Measurements from ENCODE around the gene C4BPA.

Gene C4BPA

GRCh38 chr1:207067185-207067584 is 36.8 kb upstream of the C4BPA start:
- DNase-seq (ENCODE audit: low read depth) = no peak
- no peak overlapping the region for H3K9ac ChIP-seq (ENCODE audit: low read length)
- H3K4me3 ChIP-seq (ENCODE audit: low read length) = no peak overlapping the region
- no peaks in the 10 kb centered on the region for H3K4me1 ChIP-seq (ENCODE audit: control insufficient read depth, insufficient read depth, low read length)
- H3K36me3 ChIP-seq (ENCODE audit: control insufficient read depth, insufficient read depth, low read length, severe bottlenecking) = peaks cover 85% of the 10 kb centered on the region
- no peaks in the 10 kb centered on the region for H3K9me3 ChIP-seq (ENCODE audit: control insufficient read depth, low read length)
- no peaks in the 10 kb centered on the region for H3K27me3 ChIP-seq (replicated peaks; ENCODE audit: control insufficient read depth, insufficient read depth, low read length)

GRCh38 chr1:207067665-207068064 is 36.4 kb upstream of the C4BPA start:
- no peak for DNase-seq (ENCODE audit: low read depth)
- no peak overlapping the region for H3K4me3 ChIP-seq (ENCODE audit: low read length)
- no peaks in the 10 kb centered on the region for H3K27me3 ChIP-seq (replicated peaks; ENCODE audit: control insufficient read depth, insufficient read depth, low read length)
- no peaks in the 10 kb centered on the region for H3K9me3 ChIP-seq (ENCODE audit: control insufficient read depth, low read length)
- H3K9ac ChIP-seq (ENCODE audit: low read length) = no peak overlapping the region
- peaks cover under 1% of the 10 kb centered on the region for H3K4me1 ChIP-seq (ENCODE audit: control insufficient read depth, insufficient read depth, low read length)
- peaks cover 85% of the 10 kb centered on the region for H3K36me3 ChIP-seq (ENCODE audit: control insufficient read depth, insufficient read depth, low read length, severe bottlenecking)

GRCh38 chr1:207069061-207069460 is 35.0 kb upstream of the C4BPA start:
- H3K9me3 ChIP-seq (ENCODE audit: control insufficient read depth, low read length) = no peaks in the 10 kb centered on the region
- no peaks in the 10 kb centered on the region for H3K27me3 ChIP-seq (replicated peaks; ENCODE audit: control insufficient read depth, insufficient read depth, low read length)
- H3K4me3 ChIP-seq (ENCODE audit: low read length) = no peak overlapping the region
- no peak for DNase-seq (ENCODE audit: low read depth)
- peaks cover 71% of the 10 kb centered on the region for H3K36me3 ChIP-seq (ENCODE audit: control insufficient read depth, insufficient read depth, low read length, severe bottlenecking)
- no peak overlapping the region for H3K9ac ChIP-seq (ENCODE audit: low read length)
- H3K4me1 ChIP-seq (ENCODE audit: control insufficient read depth, insufficient read depth, low read length) = peaks cover 14% of the 10 kb centered on the region

DNA sequence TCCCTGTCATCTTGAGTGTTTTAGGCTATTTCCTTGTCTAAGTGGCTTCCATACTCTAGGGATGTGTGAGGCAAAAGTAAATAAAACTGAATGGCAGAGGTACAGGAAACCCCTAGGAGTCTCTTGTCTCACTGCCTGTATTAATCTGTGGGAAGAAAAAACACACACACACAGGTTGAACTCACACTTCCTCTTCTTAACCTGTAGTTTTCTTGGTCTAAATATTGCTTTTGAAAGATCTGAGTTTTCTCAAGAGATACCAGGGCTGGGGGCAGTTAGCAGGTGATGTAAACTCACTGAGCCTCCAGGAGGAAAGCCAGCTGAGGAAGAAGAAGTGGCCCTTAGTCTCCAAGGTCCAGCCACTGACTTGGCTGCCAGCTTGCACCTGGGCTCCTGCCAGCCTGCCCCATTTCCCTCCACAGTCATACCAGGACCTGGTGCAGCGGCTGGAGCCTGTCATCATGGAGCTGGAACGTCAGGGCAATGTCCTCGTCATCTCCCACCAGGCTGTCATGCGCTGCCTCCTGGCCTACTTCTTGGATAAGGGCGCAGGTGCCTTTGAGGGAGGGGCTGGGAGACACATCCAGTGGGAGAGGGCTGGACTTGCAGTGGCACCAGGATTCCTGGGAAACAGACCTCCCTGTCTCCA is 34.1 kb upstream of the C4BPA start:
- DNase-seq (ENCODE audit: low read depth) = no peak
- Histone ChIP-seq H3K4me3 (ENCODE audit: low read length) (no peak overlapping the region), H3K9ac (ENCODE audit: low read length) (no peak overlapping the region), H3K36me3 (ENCODE audit: control insufficient read depth, insufficient read depth, low read length, severe bottlenecking) (peaks cover 63% of the 10 kb centered on the region), H3K9me3 (ENCODE audit: control insufficient read depth, low read length) (no peaks in the 10 kb centered on the region), H3K4me1 (ENCODE audit: control insufficient read depth, insufficient read depth, low read length) (peaks cover 14% of the 10 kb centered on the region), H3K27me3 (replicated peaks; ENCODE audit: control insufficient read depth, insufficient read depth, low read length) (no peaks in the 10 kb centered on the region)

DNA sequence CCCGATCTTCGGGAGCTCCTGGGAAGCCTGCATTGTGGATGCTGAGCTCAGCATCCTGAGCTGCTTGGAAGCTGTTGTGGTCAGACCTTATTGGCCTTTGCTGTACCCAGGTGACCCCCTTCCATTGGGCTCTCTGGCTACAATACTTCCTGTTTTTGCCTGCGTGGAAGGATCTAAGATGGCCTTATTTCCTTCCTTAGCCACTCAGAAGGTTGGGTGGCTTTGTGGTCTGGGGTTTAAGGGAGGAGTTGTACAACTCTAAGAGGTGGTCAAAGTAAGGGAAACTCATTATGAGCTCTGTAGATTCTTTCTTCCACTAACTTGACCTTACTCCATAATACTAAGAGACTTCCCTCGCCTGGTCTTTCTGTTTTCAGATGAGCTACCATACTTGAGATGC is 33.2 kb upstream of the C4BPA start:
- no peak overlapping the region for H3K9ac ChIP-seq (ENCODE audit: low read length)
- H3K36me3 ChIP-seq (ENCODE audit: control insufficient read depth, insufficient read depth, low read length, severe bottlenecking) = peaks cover 60% of the 10 kb centered on the region
- H3K4me3 ChIP-seq (ENCODE audit: low read length) = no peak overlapping the region
- no peaks in the 10 kb centered on the region for H3K27me3 ChIP-seq (replicated peaks; ENCODE audit: control insufficient read depth, insufficient read depth, low read length)
- H3K4me1 ChIP-seq (ENCODE audit: control insufficient read depth, insufficient read depth, low read length) = peaks cover 14% of the 10 kb centered on the region
- DNase-seq (ENCODE audit: low read depth) = no peak
- H3K9me3 ChIP-seq (ENCODE audit: control insufficient read depth, low read length) = no peaks in the 10 kb centered on the region

DNA sequence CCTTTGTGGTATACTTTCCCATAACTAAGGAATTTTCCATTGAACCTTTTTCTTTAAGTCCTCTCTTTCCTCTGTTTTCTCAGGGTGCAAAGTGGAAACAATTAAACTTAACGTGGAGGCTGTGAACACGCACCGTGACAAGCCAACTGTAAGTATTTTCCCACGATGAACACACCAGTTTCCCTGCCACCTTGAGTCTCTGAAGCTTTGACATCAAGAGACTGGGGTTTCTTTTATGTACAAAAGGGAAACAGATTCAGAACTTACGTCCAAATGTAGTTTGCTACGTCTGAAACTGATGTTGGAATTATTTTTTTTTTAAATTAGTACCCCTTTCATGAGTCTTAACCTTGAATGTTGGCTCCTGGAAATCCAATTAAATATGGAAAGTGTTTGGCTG is 32.6 kb upstream of the C4BPA start:
- no peaks in the 10 kb centered on the region for H3K27me3 ChIP-seq (replicated peaks; ENCODE audit: control insufficient read depth, insufficient read depth, low read length)
- no peak overlapping the region for H3K4me3 ChIP-seq (ENCODE audit: low read length)
- no peak for DNase-seq (ENCODE audit: low read depth)
- peaks cover 54% of the 10 kb centered on the region for H3K36me3 ChIP-seq (ENCODE audit: control insufficient read depth, insufficient read depth, low read length, severe bottlenecking)
- H3K9ac ChIP-seq (ENCODE audit: low read length) = no peak overlapping the region
- H3K4me1 ChIP-seq (ENCODE audit: control insufficient read depth, insufficient read depth, low read length) = peaks cover 14% of the 10 kb centered on the region
- no peaks in the 10 kb centered on the region for H3K9me3 ChIP-seq (ENCODE audit: control insufficient read depth, low read length)

DNA sequence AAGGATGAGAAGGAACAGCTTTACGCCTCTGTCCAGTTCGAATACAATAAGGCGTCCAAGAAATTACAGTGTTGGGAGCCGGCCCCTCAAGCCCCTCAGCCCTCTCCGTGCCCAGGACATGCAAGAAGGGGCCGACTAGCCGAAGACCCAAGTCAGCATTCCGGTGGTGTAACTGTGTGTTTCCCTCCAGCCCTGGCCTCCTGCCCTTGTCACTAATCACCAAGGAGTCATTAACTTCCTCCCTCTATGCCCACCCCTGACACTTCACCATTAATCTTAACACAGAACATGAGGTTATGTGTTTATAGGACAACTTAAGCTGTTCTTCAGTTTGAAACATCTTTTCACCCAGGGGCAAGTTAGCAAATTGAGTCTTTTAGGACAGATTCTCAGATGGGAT is 31.8 kb upstream of the C4BPA start:
- peaks cover 17% of the 10 kb centered on the region for H3K4me1 ChIP-seq (ENCODE audit: control insufficient read depth, insufficient read depth, low read length)
- DNase-seq (ENCODE audit: low read depth) = no peak
- H3K9me3 ChIP-seq (ENCODE audit: control insufficient read depth, low read length) = no peaks in the 10 kb centered on the region
- peaks cover 50% of the 10 kb centered on the region for H3K36me3 ChIP-seq (ENCODE audit: control insufficient read depth, insufficient read depth, low read length, severe bottlenecking)
- H3K4me3 ChIP-seq (ENCODE audit: low read length) = no peak overlapping the region
- no peaks in the 10 kb centered on the region for H3K27me3 ChIP-seq (replicated peaks; ENCODE audit: control insufficient read depth, insufficient read depth, low read length)
- H3K9ac ChIP-seq (ENCODE audit: low read length) = no peak overlapping the region

GRCh38 chr1:207073906-207074820 is 29.9 kb upstream of the C4BPA start:
- H3K36me3 ChIP-seq (ENCODE audit: control insufficient read depth, insufficient read depth, low read length, severe bottlenecking) = peaks cover 35% of the 10 kb centered on the region
- no peak for DNase-seq (ENCODE audit: low read depth)

DNA sequence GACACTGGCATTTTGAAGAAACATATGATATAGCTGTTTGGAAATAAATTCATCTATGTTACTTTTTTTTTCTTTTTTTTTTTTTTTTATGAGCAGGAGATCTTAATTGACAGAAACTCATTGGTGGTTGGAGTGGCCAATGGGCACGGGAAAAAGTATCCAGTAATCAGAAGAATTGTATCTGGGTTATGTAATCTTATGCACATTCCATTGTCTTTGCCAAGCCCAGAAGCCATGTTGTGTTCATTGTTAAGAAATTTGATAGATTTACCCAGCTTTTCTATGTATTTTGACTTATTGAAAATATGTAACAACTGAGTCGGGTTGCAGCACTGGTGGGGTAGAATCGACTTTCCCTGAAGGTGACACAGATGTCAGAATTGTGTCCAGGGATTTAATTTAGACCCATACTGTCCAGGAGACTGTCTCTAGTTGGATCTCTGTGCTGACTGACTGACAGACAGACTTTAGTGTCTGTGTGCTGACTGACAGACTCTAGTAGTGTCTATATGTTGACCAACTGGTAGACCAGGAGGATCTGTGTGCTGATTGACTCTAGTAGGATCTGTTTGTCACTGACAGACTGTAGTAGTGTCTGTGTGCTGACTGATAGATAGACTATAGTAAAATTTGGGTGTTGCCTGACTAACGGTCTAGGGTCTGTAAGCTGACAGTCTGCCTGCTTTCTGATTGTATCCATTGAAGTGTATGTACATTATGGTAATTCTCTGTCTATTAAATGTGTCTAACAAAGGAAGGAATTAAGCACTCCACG is 27.7 kb upstream of the C4BPA start:
- Histone ChIP-seq H3K27me3 (replicated peaks; ENCODE audit: control insufficient read depth, insufficient read depth, low read length) (no peaks in the 10 kb centered on the region), H3K9ac (ENCODE audit: low read length) (no peak overlapping the region), H3K4me1 (ENCODE audit: control insufficient read depth, insufficient read depth, low read length) (peaks cover 30% of the 10 kb centered on the region), H3K36me3 (ENCODE audit: control insufficient read depth, insufficient read depth, low read length, severe bottlenecking) (peaks cover 19% of the 10 kb centered on the region), H3K9me3 (ENCODE audit: control insufficient read depth, low read length) (no peaks in the 10 kb centered on the region), H3K4me3 (ENCODE audit: low read length) (no peak overlapping the region)
- DNase-seq (ENCODE audit: low read depth) = peak; percentile 25

More at GRCh38 chr1:207073906-207074820, 29.9 kb upstream of the C4BPA start:
- peaks cover 30% of the 10 kb centered on the region for H3K4me1 ChIP-seq (ENCODE audit: control insufficient read depth, insufficient read depth, low read length)
- no peaks in the 10 kb centered on the region for H3K27me3 ChIP-seq (replicated peaks; ENCODE audit: control insufficient read depth, insufficient read depth, low read length)
- no peak overlapping the region for H3K4me3 ChIP-seq (ENCODE audit: low read length)
- no peaks in the 10 kb centered on the region for H3K9me3 ChIP-seq (ENCODE audit: control insufficient read depth, low read length)
- H3K9ac ChIP-seq (ENCODE audit: low read length) = no peak overlapping the region

- peak overlapping the region; percentile 3 for H3K9ac ChIP-seq (ENCODE audit: low read length)
- no peak overlapping the region for H3K4me3 ChIP-seq (ENCODE audit: low read length)
- H3K4me1 ChIP-seq (ENCODE audit: control insufficient read depth, insufficient read depth, low read length) = peaks cover 30% of the 10 kb centered on the region
- no peak for DNase-seq (ENCODE audit: low read depth)
- peaks cover 14% of the 10 kb centered on the region for H3K36me3 ChIP-seq (ENCODE audit: control insufficient read depth, insufficient read depth, low read length, severe bottlenecking)
- no peaks in the 10 kb centered on the region for H3K9me3 ChIP-seq (ENCODE audit: control insufficient read depth, low read length)
- no peaks in the 10 kb centered on the region for H3K27me3 ChIP-seq (replicated peaks; ENCODE audit: control insufficient read depth, insufficient read depth, low read length)
Observed at GRCh38 chr1:207077012-207077411, 27.0 kb upstream of the C4BPA start.
